22Rv1 (cell line): ENCODE measurements around the gene NT5DC1.

Experiments
- H3K27ac ChIP-seq: fragments of 450-650 bp; 2 replicates; pipeline ENCODE4 v1.5.1; 2017
- CTCF ChIP-seq: fragments of 450-650 bp; IDR thresholded peaks from 2 replicates; pipeline ENCODE4 v1.5.1; 2017; ENCODE audit warnings: mild to moderate bottlenecking
- ZFX ChIP-seq: fragments of 450-650 bp; IDR thresholded peaks from 2 replicates; pipeline ENCODE4 v1.6.1; 2017; ENCODE audit warnings: antibody characterized with exemption, borderline replicate concordance

The NT5DC1 gene

GRCh38 chr6:116115781-116116180, 15.1 kb downstream of the NT5DC1 start:
- peak; percentile 58 for TF ChIP-seq CTCF
- TF ChIP-seq ZFX, result no peak
- H3K27ac ChIP-seq, result no peak overlapping the region

- TF ChIP-seq CTCF (no peak), ZFX (no peak)
- H3K27ac ChIP-seq, result no peak overlapping the region
Observed at GRCh38 chr6:116118608-116119007, 18.0 kb downstream of the NT5DC1 start.

- TF ChIP-seq CTCF (no peak), ZFX (no peak)
- H3K27ac ChIP-seq, result no peak overlapping the region
Observed at GRCh38 chr6:116120430-116120829, 19.8 kb downstream of the NT5DC1 start.

GRCh38 chr6:116126032-116126431, 25.4 kb downstream of the NT5DC1 start, which contains the start of gene COL10A1:
Gene COL10A1, minus strand, starts transcription at chr6:116126132. Its CDS starts 640 bp downstream, at chr6:116125492.
- no peak for TF ChIP-seq CTCF
- TF ChIP-seq ZFX, result no peak
- no peak within 1 kb of the TSS for H3K27ac ChIP-seq

GRCh38 chr6:116127771-116128493, 27.3 kb downstream of the NT5DC1 start:
- TF ChIP-seq CTCF, result no peak
- TF ChIP-seq ZFX, result no peak
- peak overlapping the region; percentile 40 for H3K27ac ChIP-seq

GRCh38 chr6:116133453-116133852, 32.8 kb downstream of the NT5DC1 start:
- TF ChIP-seq CTCF, result no peak
- TF ChIP-seq ZFX, result no peak
- no peak overlapping the region for H3K27ac ChIP-seq

GRCh38 chr6:116136373-116136772, 35.7 kb downstream of the NT5DC1 start:
- TF ChIP-seq ZFX (no peak), CTCF (no peak)
- H3K27ac ChIP-seq, result no peak overlapping the region
